GM18505 (cell line): Measurements from ENCODE around the gene GNPAT.

ENCODE experiments used
- ATAC-seq: cut with Tn5 transposase; IDR thresholded peaks from one replicate; pipeline ENCODE4 v1.9.1; 2021; ENCODE audit not compliant: unreplicated experiment
- POLR2A ChIP-seq: IDR thresholded peaks from 4 replicates; pipeline ENCODE4 v1.6.1; 2011; ENCODE audit warnings: borderline replicate concordance; ENCODE audit not compliant: insufficient read depth, insufficient read length; ENCODE audit errors: extremely low read depth

The GNPAT gene

GRCh38 chr1:231252336-231252735, 11.3 kb downstream of the GNPAT start:
- no peak for TF ChIP-seq POLR2A
- no peak for ATAC-seq

- TF ChIP-seq POLR2A, result no peak
- no peak for ATAC-seq
These were observed 19.3 kb downstream of the GNPAT start for GRCh38 chr1:231260351-231260750.

- no peak for ATAC-seq
- TF ChIP-seq POLR2A, result no peak
These were observed 23.6 kb downstream of the GNPAT start for GRCh38 chr1:231264642-231265041.

GRCh38 chr1:231265379-231265778, 24.4 kb downstream of the GNPAT start:
- no peak for ATAC-seq
- TF ChIP-seq POLR2A, result no peak

GRCh38 chr1:231266811-231267322, 25.9 kb downstream of the GNPAT start:
- no peak for TF ChIP-seq POLR2A
- ATAC-seq, result no peak

GRCh38 chr1:231272173-231272572, 31.2 kb downstream of the GNPAT start:
- TF ChIP-seq POLR2A, result no peak
- ATAC-seq, result no peak

GRCh38 chr1:231272880-231273279, 31.9 kb downstream of the GNPAT start:
- no peak for TF ChIP-seq POLR2A
- ATAC-seq, result no peak

GRCh38 chr1:231274119-231274825, 33.3 kb downstream of the GNPAT start:
- no peak for TF ChIP-seq POLR2A
- no peak for ATAC-seq

GRCh38 chr1:231278100-231278790, 37.2 kb downstream of the GNPAT start:
- no peak for TF ChIP-seq POLR2A
- no peak for ATAC-seq

- TF ChIP-seq POLR2A, result no peak
- ATAC-seq, result no peak
These were observed 38.1 kb downstream of the GNPAT start for GRCh38 chr1:231279081-231279480.

GRCh38 chr1:231279683-231280082, 38.7 kb downstream of the GNPAT start:
- ATAC-seq, result no peak
- TF ChIP-seq POLR2A, result no peak

GRCh38 chr1:231284441-231284840, 43.4 kb downstream of the GNPAT start:
- no peak for ATAC-seq

GRCh38 chr1:231286603-231287002, 45.6 kb downstream of the GNPAT start:
- no peak for TF ChIP-seq POLR2A
- ATAC-seq, result no peak

More at GRCh38 chr1:231284441-231284840, 43.4 kb downstream of the GNPAT start:
- TF ChIP-seq POLR2A, result no peak

- TF ChIP-seq POLR2A, result no peak
- ATAC-seq, result no peak
These were observed 54.9 kb downstream of the GNPAT start for GRCh38 chr1:231295938-231296337.

GRCh38 chr1:231301990-231302389, 61.0 kb downstream of the GNPAT start:
- no peak for ATAC-seq
- no peak for TF ChIP-seq POLR2A

GRCh38 chr1:231310391-231310934, 69.5 kb downstream of the GNPAT start:
- no peak for TF ChIP-seq POLR2A
- ATAC-seq, result no peak
